ENCODE results near the gene UBN2.
"Not testable (repeated sequence)": the region's sequence is repeated elsewhere in the genome, so short reads cannot be mapped to it uniquely, and the experiment has no call there.

UBN2 gene

DNA sequence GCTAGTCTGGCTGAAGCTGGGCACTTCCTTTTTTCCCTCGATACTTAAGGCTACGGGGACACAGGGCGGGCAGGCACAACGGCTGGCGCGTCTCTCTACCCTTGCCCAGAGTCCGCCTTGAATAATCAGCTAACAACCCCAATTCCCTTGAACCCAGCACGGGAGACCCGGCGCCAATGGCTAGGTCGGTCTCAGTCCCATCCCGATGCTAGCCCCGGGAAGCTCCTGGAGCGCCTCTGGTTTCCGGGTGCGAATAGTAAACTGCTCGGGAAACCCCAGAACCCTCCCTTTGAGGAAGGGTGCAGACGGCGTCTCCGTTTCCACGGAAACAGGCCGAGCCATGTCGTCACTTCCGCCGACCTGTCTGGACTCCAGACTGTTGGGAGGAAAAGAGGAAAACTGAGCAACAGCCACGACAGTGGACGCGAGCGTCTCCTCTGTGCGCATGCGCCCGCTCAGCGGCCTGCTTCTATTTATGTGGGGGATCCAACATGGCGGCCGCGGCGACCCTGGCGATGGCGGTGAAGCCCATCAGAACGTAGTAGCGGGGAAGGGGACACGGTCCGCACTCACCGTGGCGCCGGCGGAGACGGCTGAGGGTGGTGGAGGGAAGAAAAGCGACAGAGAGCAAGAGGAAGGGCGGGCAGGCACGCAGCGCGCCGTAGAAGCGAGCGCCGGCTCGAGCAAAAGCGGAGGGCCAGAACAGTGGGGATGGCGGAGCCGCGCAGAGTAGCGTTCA, at the start of gene UBN2:
Gene UBN2 (plus strand): TSS at position 464 of the 739 bp plus-strand sequence. CDS start 248 bp downstream, at position 712.
- DNase-seq = peak; percentile 87 to 90

DNA sequence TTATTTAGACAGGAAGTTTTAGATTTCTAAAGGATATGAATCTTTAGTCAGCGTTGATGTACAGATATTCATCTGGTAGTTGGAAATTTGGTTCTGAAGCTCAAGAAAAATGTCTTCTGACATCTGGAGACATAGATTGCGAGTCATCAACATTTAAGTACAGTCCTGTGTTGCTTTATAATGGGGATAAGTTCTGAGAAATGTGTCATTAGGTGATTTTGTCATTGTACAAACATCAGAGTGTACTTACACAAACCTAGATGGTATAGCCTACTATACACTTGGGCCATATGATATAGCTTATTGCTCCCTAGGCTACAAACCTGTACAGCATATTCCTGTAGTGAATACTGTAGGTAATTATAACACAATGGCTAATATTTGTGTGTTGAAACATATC, 49.6 kb upstream of the UBN2 start:
- no peak for DNase-seq

DNA sequence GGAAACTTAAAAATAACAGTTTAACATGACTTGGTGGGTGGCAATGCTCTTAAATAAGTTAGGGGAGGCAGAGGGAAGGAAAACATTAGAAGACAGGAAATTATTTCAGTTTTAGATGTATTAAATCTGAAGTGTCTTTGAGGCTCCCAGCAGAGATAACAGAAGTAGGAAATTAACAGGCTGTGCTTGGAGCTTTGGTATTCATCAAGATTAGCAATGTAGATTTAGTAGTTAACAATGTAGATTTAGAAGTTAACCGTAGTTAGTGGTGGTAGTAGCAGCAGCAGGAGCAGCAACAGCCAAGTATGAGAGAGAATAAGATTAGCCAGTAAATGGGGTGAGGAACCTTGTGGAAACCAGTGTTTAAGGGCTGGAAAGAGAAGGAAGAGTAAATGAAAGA, 48.7 kb upstream of the UBN2 start:
- DNase-seq = no peak

DNA sequence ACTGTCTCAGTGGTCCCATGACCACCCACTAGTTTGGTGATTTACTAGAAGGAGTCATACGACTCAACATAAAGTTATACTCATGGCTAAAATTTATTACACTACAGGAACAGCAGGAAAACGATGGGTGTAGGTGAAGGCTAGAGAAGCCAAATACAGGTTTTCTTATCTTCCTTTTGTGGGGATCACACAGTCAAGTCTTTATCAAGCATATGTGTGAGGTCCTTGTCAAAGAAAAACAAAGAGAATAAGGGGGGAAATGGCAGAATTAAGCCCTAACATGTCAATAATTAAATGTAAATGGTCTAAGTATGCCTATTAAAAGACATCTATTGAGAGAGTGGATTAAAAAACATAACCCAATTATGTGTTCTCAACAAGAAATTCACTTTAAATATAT, 47.8 kb upstream of the UBN2 start:
- no peak for DNase-seq

DNA sequence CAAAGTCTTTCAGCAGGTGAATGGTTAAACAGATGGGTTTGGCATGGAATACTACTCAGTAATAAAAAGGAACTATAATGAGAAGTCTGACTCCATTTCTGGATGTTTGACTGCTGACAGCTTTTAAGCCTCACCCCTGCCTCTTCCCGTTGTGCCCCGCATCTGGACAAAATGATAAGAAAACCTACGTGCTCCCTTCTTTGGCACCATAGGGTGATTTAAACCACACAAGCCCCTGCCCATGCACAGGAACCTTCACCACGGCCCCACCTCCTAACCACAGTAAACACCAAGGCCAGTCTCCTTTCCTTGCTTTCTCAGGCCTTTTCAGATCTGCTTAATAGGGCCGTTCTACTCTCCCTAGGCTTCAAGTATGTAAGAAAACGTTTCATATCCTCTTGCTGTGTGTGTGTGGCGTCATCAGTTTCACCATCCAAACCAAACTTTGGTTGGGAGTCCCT, 47.1 kb upstream of the UBN2 start:
- DNase-seq = no peak

DNA sequence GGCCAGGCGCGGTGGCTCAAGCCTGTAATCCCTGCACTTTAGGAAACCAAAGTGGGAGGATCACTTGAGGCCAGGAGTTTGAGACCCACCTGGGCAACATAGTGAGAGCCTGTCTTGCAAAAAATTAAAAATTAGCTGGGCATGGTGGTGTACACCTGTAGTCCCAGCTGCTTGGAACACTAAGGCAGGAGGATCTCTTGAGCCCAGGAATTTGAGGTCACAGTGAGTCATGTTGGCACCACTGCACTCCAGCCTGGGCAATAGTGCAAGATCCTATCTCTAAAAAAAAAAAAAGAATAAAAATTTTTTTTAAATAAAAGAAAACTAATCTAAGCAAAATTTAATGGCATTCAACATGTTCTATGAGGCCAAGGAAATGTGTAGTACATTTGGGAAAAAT, 44.9 kb upstream of the UBN2 start:
- DNase-seq = no peak

DNA sequence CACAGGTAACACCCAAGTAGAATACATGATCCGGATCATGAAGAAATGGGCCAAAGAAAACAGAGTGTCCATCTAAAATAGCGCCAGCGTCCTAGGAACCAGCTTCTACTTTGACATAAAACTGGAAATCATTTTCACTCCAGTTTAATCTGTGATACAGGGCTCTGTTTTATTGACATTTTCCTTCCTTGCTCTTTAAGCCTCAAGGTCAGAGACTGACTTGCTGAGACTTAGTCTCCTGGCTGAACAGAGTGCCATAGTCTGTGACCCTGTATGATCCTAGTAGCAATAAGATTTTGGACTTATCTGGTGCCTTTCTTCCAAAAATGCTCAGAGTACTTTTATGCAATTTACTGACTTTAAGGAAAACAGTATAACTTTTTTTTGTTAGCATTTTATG, 41.7 kb upstream of the UBN2 start:
- no peak for DNase-seq

DNA sequence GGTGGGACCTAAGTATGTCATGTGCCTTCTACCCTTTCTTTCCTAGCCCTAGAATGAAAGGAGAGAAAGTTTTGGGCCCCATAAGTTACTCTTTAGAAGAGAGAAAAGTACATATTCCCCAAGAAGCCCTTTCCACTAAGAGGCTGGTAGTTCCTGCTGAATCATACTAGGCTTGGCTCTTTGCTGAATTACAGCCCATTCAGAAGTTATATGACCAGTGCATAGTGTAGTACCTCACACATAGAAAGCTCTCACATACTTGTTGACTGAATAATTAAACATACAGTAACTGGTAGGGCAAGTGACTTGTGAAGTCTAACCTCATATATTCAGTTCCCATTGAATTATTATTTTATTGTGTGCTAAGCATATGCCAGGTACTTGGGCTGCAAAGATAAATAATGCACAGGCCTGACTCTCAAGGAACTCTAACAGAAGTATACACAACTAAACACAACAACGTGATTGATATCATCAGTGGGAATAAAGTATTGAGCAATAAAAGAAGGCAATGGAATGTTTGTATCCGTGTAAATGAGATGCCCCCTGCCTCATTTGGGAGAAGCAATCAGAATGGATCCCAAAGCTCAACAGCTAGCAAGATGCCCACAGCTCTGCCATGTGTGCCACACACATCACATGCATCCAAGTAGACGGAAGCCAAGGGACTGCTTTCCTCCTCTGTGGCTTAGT, 38.9 kb upstream of the UBN2 start:
- no peak for DNase-seq

DNA sequence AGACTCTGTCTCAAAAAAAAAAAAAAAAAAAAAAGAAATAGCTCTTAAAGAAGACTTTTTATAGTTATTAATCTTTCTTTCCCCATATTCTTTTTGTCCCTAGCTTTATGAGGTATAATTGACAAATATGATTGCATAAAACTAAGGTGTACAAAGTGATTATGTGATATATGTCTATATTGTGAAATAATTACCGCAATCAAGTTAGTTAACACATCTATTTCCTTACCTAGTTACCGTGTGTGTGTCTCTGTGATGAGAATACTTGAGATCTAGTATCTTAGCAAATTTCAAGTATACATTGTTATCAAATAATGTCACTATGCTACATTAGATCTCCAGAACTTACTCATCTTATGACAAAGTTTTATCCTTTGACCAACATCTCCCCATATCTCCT, 30.7 kb upstream of the UBN2 start:
- DNase-seq = no peak

DNA sequence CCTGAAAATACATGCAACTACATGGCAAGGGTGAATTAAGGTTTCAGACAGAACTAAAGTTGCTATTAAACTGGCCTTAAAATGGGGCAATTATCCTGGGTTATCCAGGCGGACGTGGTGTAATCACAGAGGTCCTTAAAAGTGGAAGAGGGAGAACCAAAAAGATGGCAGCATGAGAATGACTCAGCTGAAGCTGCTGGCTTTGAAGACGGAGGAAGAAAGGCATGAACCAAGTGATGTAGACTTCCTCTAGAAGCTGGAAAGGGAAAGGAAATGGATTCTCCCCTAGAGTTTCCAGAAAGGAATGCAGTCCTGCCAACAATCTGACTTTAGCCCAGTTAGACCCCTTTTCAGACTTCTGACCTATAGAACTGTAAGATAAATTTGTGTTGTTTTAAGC, 27.0 kb upstream of the UBN2 start:
- DNase-seq = no peak

DNA sequence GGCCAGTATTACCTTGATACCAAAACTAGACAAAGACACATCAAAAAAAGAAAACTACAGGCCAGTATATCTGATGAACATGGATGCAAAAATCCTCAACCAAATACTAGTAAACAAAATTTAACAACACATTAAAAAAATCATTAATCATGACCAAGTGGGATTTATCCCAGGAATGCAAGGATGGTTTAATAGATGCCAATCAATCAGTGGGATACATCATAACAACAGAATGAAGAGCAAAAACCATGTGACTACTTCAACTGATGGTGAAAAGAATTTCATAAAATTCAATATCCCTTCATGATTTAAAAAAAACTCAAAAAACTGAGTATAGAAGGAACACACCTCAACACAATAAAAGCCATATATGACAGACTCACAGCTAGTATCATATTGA, 25.2 kb upstream of the UBN2 start:
- DNase-seq = no peak

DNA sequence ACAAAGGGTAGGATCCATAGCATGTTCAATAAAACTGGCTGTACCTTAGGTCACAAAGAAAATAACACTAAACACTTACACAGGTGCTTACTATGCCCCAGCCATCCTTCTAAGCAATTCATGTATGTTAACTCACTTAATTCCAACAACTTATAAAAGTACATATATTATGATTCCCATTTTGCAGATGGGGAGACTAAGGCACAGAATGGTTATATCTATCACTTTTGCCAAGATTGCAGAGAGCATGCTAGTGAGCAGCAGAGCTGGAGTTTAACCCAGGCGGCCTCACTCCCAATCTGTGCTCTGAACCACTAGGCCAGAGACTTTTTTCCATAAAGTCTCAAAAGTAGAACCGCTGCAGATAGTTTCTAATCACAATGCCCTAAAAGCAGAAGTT, 18.9 kb upstream of the UBN2 start:
- no peak for DNase-seq

DNA sequence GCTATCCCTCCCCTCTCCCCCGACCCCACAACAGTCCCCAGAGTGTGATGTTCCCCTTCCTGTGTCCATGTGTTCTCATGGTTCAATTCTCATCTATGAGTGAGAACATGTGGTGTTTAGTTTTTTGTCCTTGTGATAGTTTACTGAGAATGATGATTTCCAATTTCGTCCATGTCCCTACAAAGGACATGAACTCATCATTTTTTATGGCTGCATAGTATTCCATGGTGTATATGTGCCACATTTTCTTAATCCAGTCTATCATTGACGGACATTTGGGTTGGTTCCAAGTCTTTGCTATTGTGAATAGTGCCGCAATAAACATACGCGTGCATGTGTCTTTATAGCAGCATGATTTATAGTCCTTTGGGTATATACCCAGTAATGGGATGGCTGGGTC, 17.5 kb upstream of the UBN2 start:
- not testable (repeated sequence) for DNase-seq

DNA sequence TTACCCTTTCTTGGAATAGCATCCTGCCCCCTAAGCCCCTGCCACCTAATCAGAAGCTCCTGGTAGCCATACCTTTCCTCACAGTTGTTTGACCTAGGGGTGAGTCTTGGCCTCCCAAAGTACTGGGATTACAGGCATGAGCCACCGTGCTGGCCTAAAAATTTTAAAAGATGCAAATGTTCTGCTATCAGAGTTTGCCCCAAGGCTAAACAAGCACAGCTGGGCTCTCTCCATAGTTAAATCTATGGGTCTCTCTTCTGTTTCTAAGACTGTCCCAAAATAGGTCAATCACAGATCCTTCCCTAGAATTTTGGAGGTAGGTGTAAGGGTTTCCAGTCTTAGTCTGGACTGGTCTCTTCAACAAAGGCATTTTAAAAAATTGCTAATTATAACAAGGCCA, 12.9 kb upstream of the UBN2 start:
- DNase-seq = no peak

DNA sequence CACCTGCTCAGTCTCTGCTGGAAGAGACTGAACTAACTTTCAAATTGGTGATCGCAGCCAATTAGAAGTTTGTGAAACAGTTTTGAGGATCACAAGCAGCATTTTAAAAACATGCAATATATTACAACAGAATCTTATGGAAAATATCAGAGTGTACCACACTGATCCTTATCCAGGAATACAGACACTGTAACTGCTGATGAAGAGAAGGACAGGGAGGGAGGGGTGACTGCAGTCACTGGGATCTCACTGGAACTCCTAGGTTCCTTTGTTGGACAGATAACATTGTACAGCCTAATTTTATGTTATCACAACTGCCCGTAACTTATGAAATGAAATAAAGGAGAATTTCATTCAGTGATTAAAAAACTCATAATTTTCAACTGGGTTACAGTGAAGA, 6.8 kb upstream of the UBN2 start:
- DNase-seq = no peak

DNA sequence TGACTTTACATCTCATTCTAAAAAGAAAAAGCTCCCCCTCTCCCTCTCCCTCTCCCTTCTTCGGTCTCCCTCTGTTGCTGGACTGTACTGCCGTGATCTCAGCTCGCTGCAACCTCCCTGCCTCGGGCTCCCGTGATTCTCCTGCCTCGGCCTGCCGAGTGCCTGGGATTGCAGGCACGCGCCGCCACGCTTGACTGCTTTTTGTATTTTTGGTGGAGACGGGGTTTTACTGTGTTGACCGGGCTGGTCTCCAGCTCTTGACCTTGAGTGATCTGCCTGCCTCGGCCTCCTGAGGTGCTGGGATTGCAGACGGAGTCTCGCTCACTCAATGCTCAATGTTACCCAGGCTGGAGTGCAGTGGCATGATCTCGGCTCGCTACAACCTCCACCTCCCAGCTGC, 6.2 kb upstream of the UBN2 start:
- DNase-seq = not testable (repeated sequence)

DNA sequence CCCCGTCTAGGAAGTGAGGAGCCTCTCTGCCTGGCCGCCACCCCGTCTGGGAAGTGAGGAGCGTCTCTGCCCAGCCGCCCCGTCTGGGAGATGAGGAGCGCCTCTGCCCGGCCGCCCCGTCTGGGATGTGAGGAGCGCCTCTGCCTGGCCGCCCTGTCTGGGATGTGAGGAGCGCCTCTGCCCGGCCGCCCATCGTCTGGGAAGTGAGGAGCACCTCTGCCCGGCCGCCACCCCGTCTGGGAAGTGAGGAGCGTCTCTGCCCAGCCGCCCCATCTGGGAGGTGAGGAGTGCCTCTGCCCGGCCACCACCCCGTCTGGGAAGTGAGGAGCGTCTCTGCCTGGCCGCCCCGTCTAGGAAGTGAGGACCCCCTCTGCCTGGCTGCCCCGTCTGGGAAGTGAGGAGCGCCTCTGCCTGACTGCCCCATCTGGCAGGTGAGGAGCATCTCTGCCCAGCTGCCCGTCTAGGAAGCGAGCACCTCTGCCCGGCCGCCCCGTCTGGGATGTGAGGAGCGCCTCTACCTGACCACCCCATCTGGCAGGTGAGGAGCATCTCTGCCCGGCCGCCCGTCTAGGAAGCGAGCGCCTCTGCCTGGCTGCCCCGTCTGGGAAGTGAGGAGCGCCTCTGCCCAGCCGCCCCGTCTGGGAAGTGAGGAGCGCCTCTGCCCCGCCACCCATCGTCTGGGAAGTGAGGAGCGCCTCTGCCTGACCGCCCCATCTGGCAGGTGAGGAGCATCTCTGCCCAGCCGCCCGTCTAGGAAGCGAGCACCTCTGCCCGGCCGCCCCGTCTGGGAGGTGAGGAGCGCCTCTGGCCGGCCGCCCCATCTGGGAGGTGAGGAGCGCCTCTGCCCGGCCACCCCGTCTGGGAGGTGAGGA, 5.5 kb upstream of the UBN2 start:
- DNase-seq = not testable (repeated sequence)

DNA sequence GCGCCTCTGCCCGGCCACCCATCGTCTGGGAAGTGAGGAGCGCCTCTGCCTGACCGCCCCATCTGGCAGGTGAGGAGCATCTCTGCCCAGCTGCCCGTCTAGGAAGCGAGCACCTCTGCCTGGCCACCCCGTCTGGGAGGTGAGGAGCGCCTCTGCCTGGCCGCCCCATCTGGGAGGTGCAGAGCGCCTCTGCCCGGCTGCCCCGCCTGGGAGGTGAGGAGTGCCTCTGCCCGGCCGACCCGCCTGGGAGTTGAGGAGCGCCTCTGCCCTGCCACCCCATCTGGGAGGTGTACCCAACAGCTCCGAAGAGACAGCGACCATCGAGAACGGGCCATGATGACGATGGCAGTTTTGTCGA, 4.9 kb upstream of the UBN2 start:
- not testable (repeated sequence) for DNase-seq

DNA sequence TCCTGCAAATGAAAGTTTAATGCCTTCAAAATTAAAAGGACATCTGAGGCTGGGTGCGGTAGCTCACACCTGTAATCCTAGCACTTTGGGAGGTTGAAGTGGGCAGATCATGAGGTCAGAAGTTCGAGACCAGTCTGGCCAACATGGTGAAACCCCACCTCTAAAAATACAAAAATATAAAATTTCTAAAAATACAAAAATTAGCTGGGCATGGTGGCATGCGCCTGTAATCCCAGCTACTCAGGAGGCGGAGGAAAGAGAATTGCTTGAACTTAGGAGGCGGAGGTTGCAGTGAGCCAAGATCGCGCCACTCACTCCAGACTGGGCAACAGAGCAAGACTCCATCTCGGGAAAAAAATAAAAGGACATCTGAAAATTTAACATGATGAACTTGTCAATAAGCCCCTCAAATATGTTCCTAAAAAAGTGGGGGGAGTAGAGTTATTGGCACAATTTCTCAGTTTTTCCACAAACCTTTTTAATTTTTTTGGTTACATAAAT, 4.0 kb upstream of the UBN2 start:
- not testable (repeated sequence) for DNase-seq

DNA sequence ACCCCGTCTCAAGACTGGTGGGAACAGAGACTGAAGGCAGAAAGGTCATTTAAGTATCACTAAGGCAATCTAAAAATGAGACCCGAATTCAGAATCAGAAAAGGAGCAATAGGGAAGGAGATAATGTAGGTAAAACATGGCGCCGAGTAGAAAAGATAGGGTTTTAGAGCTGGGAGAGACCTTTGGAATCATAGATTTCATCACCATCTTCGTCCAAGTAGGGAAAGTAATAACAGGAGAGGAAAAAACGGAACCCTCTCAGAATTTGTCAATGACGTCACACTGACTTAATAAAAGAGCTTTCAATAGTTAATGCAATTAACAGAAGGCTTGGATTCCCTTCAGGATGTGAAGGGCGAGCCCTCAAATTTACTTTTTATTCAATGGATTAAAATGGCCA, 1.0 kb upstream of the UBN2 start:
- DNase-seq = no peak

DNA sequence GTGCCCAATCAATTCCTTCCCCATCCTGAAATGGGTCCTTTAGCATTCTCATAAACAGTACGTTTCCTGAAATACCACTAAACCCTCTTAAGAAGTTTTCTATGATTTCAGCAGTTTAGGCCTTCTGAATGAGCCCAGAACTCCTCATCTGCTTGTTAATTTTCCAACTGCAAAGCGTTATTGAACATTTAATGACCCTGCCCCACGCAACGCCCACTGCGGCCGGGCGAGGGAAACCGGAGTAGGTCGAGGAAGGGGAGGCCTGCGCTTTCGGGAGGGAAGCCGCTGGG, 608 bp upstream of the UBN2 start:
- no peak for DNase-seq

DNA sequence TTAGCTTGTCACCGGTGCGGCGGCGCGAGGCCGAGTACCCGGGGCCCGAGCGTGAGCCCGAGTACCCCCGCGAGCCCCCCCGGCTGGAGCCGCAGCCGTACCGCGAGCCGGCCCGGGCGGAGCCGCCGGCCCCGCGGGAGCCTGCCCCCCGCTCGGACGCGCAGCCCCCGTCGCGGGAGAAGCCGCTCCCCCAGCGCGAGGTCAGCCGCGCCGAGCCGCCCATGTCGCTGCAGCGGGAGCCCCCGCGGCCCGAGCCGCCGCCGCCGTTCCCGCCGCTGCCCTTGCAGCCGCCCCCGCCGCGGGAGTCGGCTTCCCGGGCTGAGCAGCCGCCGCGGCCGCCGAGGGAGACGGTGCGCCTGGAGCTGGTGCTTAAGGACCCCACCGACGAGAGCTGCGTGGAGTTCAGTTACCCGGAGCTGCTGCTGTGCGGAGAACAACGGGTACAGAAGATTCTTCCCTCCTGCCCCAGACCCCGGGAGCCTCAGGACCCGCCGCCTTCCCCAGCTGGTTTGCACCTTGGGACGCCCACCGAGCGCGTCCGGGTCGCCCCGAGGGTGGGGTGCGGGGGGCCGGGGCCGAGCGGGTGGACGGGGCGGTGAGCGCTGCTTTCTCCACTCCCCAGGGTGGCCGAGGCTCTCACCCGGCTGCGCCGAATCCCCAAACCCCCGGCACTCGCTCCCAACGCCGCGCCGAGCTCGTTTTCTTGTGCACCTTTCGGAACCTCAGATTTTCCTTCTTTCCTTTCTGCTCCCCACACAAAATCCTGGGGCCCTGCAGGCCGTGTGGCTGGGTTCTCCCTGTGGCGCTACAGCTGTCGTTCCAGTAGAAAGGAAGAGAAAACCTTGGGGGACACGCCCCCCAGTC, 708 bp downstream of the UBN2 start:
- DNase-seq = peak in 1 of 2 experiments; percentile 1

DNA sequence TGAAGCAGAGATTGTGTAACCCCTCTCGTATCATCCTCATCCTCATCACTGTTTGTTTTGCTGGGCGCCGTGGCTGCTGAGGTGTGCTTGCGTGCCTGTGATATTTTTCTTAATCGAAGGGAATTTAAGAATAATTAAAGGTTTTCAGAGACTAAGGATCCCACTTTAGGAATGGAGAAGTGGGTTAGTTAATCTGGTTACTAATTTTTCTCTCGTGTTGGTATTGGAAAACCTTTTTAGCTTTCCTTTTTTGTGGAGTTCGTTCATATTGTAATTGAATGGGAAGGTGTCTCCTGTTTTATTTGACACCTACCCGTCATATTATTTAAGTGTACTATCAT, 1.3 kb downstream of the UBN2 start:
- DNase-seq = no peak

All from activated CD4-positive, alpha-beta T cell treated with anti-CD3 and anti-CD28 coated beads, Interleukin-2, amount 50 U/mL, for 4 hours (primary cell).